ENCODE data around the gene SRPK2. TPM values are rescaled to one million over a fixed set of nuclear protein-coding genes. Genes with fewer than 3 reads are reported as not detected.

The SRPK2 gene
- total RNA-seq, 4 donors from 2014 or later, result 41.0 to 87.1 (median 67.1) TPM

GRCh38 chr7:105173586-105173985 is 215.1 kb downstream of the SRPK2 start:
- H3K4me3 ChIP-seq (ENCODE audit: low read depth, poor library complexity, severe bottlenecking), result no peak overlapping the region
- 64 to 74% methylated on average over 1 of the region's 1 CpG for WGBS, 2 donors
- DNase-seq (ENCODE audit: low spot score in 2 of 2), result no peak
- TF ChIP-seq POLR2A (IDR thresholded peaks at IDR 0.05) (no peak), CTCF (IDR thresholded peaks at IDR 0.05) (no peak)
- intact Hi-C loops (cut with DNase I; ENCODE audit: low total_unique reads), result no loop called here

- WGBS, 2 donors, result 79 to 87% methylated on average over 1 of the region's 1 CpG
- DNase-seq (ENCODE audit: low spot score in 2 of 2), result no peak
- no peak for TF ChIP-seq CTCF (IDR thresholded peaks at IDR 0.05)
- no peak for TF ChIP-seq POLR2A (IDR thresholded peaks at IDR 0.05)
- H3K4me3 ChIP-seq (ENCODE audit: low read depth, poor library complexity, severe bottlenecking), result no peak overlapping the region
- intact Hi-C loops (cut with DNase I; ENCODE audit: low total_unique reads), result no loop called here
Measured at GRCh38 chr7:105164751-105165150, 224.0 kb downstream of the SRPK2 start.

GRCh38 chr7:105163718-105164117 is 225.0 kb downstream of the SRPK2 start:
- TF ChIP-seq CTCF (IDR thresholded peaks at IDR 0.05) (no peak), POLR2A (IDR thresholded peaks at IDR 0.05) (no peak)
- WGBS, 2 donors, result 77 to 81% methylated on average over 8 of the region's 8 CpGs
- intact Hi-C loops (cut with DNase I; ENCODE audit: low total_unique reads), result no loop called here

GRCh38 chr7:105161366-105161765 is 227.4 kb downstream of the SRPK2 start:
- intact Hi-C loops (cut with DNase I; ENCODE audit: low total_unique reads), result no loop called here
- WGBS, 2 donors, result 60 to 87% methylated on average over 1 of the region's 1 CpG
- no peak overlapping the region for H3K4me3 ChIP-seq (ENCODE audit: low read depth, poor library complexity, severe bottlenecking)
- no peak for TF ChIP-seq CTCF (IDR thresholded peaks at IDR 0.05)
- no peak for TF ChIP-seq POLR2A (IDR thresholded peaks at IDR 0.05)
- DNase-seq (ENCODE audit: low spot score in 2 of 2), result no peak

More at GRCh38 chr7:105163718-105164117, 225.0 kb downstream of the SRPK2 start:
- no peak for DNase-seq (ENCODE audit: low spot score in 2 of 2)
- no peak overlapping the region for H3K4me3 ChIP-seq (ENCODE audit: low read depth, poor library complexity, severe bottlenecking)

- DNase-seq (ENCODE audit: low spot score in 2 of 2), result no peak
- intact Hi-C loops (cut with DNase I; ENCODE audit: low total_unique reads), result no loop called here
- no peak overlapping the region for H3K4me3 ChIP-seq (ENCODE audit: low read depth, poor library complexity, severe bottlenecking)
- WGBS, 2 donors, result 92 to 93% methylated on average over 3 of the region's 3 CpGs
- TF ChIP-seq CTCF (IDR thresholded peaks at IDR 0.05) (no peak), POLR2A (IDR thresholded peaks at IDR 0.05) (no peak)
Measured at GRCh38 chr7:105157278-105157677, 231.4 kb downstream of the SRPK2 start.

GRCh38 chr7:105156731-105157130 is 232.0 kb downstream of the SRPK2 start:
- intact Hi-C loops (cut with DNase I; ENCODE audit: low total_unique reads), result no loop called here
- TF ChIP-seq CTCF (IDR thresholded peaks at IDR 0.05), result no peak
- no peak for TF ChIP-seq POLR2A (IDR thresholded peaks at IDR 0.05)
- no peak overlapping the region for H3K4me3 ChIP-seq (ENCODE audit: low read depth, poor library complexity, severe bottlenecking)
- 75 to 82% methylated on average over 2 of the region's 2 CpGs for WGBS, 2 donors
- no peak for DNase-seq (ENCODE audit: low spot score in 2 of 2)
